ENCODE data around the gene NDUFB2. TPM values are rescaled to one million over a fixed set of nuclear protein-coding genes. Genes with fewer than 3 reads are reported as not detected.

The NDUFB2 gene
- total RNA-seq, 1 donor from 2014 or later: 161 TPM

GRCh38 chr7:140695381-140695780 is 1.1 kb upstream of the NDUFB2 start:
- intact Hi-C loops (cut with DNase I): no loop called here
- H3K9me3 ChIP-seq: no peaks in the 10 kb centered on the region
- peaks cover 18% of the 10 kb centered on the region for H3K36me3 ChIP-seq
- no peak for ATAC-seq
- DNase-seq: no peak
- peaks cover 19% of the 10 kb centered on the region for H3K4me1 ChIP-seq
- H3K4me3 ChIP-seq: no peak overlapping the region
- TF ChIP-seq, protein P1, sequence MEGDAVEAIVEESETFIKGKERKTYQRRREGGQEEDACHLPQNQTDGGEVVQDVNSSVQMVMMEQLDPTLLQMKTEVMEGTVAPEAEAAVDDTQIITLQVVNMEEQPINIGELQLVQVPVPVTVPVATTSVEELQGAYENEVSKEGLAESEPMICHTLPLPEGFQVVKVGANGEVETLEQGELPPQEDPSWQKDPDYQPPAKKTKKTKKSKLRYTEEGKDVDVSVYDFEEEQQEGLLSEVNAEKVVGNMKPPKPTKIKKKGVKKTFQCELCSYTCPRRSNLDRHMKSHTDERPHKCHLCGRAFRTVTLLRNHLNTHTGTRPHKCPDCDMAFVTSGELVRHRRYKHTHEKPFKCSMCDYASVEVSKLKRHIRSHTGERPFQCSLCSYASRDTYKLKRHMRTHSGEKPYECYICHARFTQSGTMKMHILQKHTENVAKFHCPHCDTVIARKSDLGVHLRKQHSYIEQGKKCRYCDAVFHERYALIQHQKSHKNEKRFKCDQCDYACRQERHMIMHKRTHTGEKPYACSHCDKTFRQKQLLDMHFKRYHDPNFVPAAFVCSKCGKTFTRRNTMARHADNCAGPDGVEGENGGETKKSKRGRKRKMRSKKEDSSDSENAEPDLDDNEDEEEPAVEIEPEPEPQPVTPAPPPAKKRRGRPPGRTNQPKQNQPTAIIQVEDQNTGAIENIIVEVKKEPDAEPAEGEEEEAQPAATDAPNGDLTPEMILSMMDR (IDR thresholded peaks at IDR 0.05): no peak
- peak overlapping the region; percentile 89 for H3K27ac ChIP-seq
- H3K27me3 ChIP-seq (ENCODE audit: low read depth): no peaks in the 10 kb centered on the region

GRCh38 chr7:140696024-140696679 is 356 bp upstream of the NDUFB2 start:
- TF ChIP-seq, protein P1 (IDR thresholded peaks at IDR 0.05): no peak
- intact Hi-C loops (cut with DNase I): no loop called here
- no peaks in the 10 kb centered on the region for H3K9me3 ChIP-seq
- H3K36me3 ChIP-seq: peaks cover 18% of the 10 kb centered on the region
- H3K27me3 ChIP-seq (ENCODE audit: low read depth): no peaks in the 10 kb centered on the region
- peak overlapping the region; percentile 89 for H3K27ac ChIP-seq
- ATAC-seq (no peak), DNase-seq (peak; percentile 98)
- H3K4me3 ChIP-seq: peak overlapping the region; percentile 85
- H3K4me1 ChIP-seq: peaks cover 19% of the 10 kb centered on the region

- Histone ChIP-seq H3K27me3 (ENCODE audit: low read depth) (no peaks in the 10 kb centered on the region), H3K36me3 (peaks cover 8% of the 10 kb centered on the region), H3K4me1 (peaks cover 19% of the 10 kb centered on the region), H3K27ac (peak overlapping the region; percentile 89), H3K4me3 (peak overlapping the region; percentile 85), H3K9me3 (no peaks in the 10 kb centered on the region)
- TF ChIP-seq, protein P1 (IDR thresholded peaks at IDR 0.05): no peak
- no peak for DNase-seq
- intact Hi-C loops (cut with DNase I): no loop called here
- ATAC-seq: no peak
Observed at GRCh38 chr7:140697447-140698143, 1.1 kb downstream of the NDUFB2 start.

DNA sequence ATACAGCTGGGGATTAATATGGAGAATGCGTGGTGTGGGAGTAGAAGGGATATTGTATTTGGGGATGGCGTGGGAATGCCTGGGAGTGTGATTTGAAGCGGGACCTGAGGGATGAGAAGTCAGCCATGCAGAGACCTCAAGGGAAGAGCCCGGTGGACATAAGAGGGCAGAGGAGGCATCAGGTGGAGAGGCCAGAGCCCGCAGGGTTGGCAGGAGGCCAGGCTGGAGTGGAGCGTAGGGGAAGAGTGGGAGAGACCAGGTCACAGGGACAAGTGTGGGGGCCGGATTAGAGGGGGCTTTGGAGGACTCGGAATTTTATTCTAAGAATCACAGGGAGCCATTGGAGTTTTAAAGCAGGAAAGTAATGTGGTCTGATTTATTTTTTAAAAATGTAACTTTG is 2.0 kb downstream of the NDUFB2 start:
- Histone ChIP-seq H3K27me3 (ENCODE audit: low read depth) (no peaks in the 10 kb centered on the region), H3K27ac (no peak overlapping the region), H3K4me1 (peaks cover 19% of the 10 kb centered on the region), H3K36me3 (peaks cover 7% of the 10 kb centered on the region), H3K4me3 (no peak overlapping the region), H3K9me3 (no peaks in the 10 kb centered on the region)
- intact Hi-C loops (cut with DNase I): no loop called here
- no peak for DNase-seq
- TF ChIP-seq, protein P1 (IDR thresholded peaks at IDR 0.05): no peak
- ATAC-seq: no peak

DNA sequence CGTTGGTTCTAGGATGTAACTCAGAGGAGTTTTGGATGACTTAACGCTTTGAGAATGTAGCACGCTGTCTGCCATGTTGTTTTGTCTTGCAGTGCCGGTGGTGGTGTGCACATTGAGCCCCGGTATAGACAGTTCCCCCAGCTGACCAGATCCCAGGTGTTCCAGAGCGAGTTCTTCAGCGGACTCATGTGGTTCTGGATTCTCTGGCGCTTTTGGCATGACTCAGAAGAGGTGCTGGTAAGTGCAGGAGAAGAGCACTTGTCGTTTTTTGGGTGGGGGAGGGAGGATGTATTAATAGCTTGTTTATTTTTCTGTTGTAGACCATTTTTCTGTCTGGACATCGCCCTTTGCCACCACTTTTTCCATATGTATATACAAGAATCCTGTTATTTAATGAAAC is 6.3 kb downstream of the NDUFB2 start:
- TF ChIP-seq, protein P1 (IDR thresholded peaks at IDR 0.05): no peak
- Histone ChIP-seq H3K9me3 (no peaks in the 10 kb centered on the region), H3K27ac (no peak overlapping the region), H3K4me1 (peaks cover 8% of the 10 kb centered on the region), H3K27me3 (ENCODE audit: low read depth) (no peaks in the 10 kb centered on the region), H3K36me3 (peaks cover 43% of the 10 kb centered on the region), H3K4me3 (no peak overlapping the region)
- peak; percentile 46 to 71 for ATAC-seq
- intact Hi-C loops (cut with DNase I): no loop called here
- DNase-seq: no peak

Measured in lower lobe of right lung (tissue), 2 donors.